Measurements from ENCODE around the gene PRIMA1. TPM values are rescaled to one million over a fixed set of nuclear protein-coding genes. Genes with fewer than 3 reads are reported as not detected.

Gene PRIMA1
- total RNA-seq, 2 experiments from 2014 or later = not detected

DNA sequence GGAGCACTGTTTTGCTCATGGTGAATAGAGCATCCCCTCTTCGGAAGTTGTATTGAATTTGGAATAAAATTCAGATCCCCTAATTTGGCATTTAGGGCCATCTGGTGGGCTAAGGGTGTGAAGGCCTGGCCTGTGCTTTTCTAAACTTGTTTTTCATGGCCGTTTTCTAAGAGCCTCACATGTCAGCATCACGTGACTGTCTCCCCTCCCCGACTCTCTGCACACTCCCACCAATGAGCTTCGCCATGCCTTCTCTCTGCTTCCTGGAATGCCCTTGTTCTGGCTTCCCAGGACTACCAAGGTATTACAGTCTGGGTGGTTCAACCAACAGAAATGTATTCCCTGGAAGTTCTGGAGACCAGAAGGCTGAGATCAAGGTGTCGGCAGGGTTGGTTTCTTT, 85.3 kb downstream of the PRIMA1 start:
- DNase-seq = no peak
- no peaks in the 10 kb centered on the region for H3K36me3 Mint-ChIP-seq
- no peak overlapping the region for H3K4me3 Mint-ChIP-seq
- no peak overlapping the region for H3K27ac Mint-ChIP-seq
- H3K9me3 Mint-ChIP-seq (ENCODE audit: low read depth) = peaks cover 2% of the 10 kb centered on the region
- ATAC-seq = no peak
- CTCF ChIA-PET = no interaction called here
- H3K27me3 Mint-ChIP-seq = peaks cover 16% of the 10 kb centered on the region
- no peaks in the 10 kb centered on the region for H3K4me1 Mint-ChIP-seq

DNA sequence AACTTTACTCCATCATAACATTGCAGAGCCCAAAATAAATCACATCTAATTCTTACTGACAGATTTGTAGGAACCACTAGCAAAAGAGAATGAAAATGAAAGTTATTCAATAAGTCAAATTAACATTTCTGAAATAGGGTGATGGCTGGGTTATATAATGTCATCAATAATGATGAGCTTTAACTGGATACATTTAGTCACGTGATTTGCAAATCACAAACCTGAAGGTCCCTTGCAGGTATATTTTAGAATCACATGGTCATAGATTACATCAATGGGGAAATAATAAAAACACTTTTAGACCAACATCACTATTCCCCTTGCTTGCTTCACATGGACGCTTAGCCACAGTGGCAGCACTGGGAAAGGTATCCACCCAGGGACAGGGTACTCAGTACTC, 86.7 kb downstream of the PRIMA1 start:
- H3K27ac Mint-ChIP-seq = no peak overlapping the region
- H3K36me3 Mint-ChIP-seq = no peaks in the 10 kb centered on the region
- H3K4me3 Mint-ChIP-seq = no peak overlapping the region
- CTCF ChIA-PET = no interaction called here
- DNase-seq (no peak), ATAC-seq (no peak)
- H3K9me3 Mint-ChIP-seq (ENCODE audit: low read depth) = peaks cover 2% of the 10 kb centered on the region
- peaks cover 14% of the 10 kb centered on the region for H3K27me3 Mint-ChIP-seq
- no peaks in the 10 kb centered on the region for H3K4me1 Mint-ChIP-seq

DNA sequence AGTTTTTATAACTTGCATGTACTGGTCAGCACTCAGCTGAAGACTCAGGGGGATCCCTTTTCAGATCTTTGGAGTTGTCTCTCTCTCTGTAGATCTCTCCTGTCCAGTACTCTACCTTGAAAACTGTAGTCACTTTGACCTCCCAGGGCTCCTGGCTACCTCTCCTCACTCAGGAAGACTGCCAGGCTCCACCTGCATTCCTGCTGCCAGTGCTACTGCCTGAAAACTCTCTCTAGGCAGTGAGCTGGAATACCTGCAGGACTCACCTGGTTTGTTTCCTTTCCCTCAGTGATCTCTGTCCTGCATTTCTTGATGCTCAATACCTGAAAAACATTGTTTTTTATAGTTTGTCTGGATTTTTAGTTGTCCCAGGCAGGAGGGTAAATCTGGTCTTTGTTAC, 87.4 kb downstream of the PRIMA1 start:
- no peak overlapping the region for H3K27ac Mint-ChIP-seq
- H3K9me3 Mint-ChIP-seq (ENCODE audit: low read depth) = peaks cover 2% of the 10 kb centered on the region
- ATAC-seq = no peak
- H3K4me1 Mint-ChIP-seq = no peaks in the 10 kb centered on the region
- no peak for DNase-seq
- H3K4me3 Mint-ChIP-seq = no peak overlapping the region
- peaks cover 13% of the 10 kb centered on the region for H3K27me3 Mint-ChIP-seq
- H3K36me3 Mint-ChIP-seq = no peaks in the 10 kb centered on the region
- CTCF ChIA-PET = no interaction called here

DNA sequence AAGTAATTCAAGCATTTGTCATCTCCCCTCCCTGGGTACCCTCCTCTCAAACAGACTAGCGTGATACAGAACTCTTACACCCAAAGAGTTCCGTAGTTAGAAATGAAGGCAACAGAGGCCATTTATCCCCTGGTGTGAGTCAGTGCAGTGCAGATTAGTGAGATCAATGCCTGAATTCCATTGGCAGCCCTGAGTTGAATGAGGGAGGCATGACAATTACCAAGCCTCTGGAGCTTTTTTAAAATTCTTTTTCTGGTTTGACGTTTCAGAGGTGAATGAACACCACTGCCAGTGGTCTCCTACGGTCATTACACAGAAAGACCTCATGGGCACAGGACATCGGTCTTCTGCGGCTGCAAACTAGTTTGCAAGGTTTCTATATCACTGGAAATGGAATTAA, 94.4 kb downstream of the PRIMA1 start:
- CTCF ChIA-PET = no interaction called here
- no peak for DNase-seq
- Mint-ChIP-seq H3K4me1 (no peaks in the 10 kb centered on the region), H3K9me3 (ENCODE audit: low read depth) (peaks cover 2% of the 10 kb centered on the region), H3K27me3 (peaks cover 24% of the 10 kb centered on the region), H3K36me3 (no peaks in the 10 kb centered on the region), H3K4me3 (no peak overlapping the region), H3K27ac (no peak overlapping the region)
- no peak for ATAC-seq

DNA sequence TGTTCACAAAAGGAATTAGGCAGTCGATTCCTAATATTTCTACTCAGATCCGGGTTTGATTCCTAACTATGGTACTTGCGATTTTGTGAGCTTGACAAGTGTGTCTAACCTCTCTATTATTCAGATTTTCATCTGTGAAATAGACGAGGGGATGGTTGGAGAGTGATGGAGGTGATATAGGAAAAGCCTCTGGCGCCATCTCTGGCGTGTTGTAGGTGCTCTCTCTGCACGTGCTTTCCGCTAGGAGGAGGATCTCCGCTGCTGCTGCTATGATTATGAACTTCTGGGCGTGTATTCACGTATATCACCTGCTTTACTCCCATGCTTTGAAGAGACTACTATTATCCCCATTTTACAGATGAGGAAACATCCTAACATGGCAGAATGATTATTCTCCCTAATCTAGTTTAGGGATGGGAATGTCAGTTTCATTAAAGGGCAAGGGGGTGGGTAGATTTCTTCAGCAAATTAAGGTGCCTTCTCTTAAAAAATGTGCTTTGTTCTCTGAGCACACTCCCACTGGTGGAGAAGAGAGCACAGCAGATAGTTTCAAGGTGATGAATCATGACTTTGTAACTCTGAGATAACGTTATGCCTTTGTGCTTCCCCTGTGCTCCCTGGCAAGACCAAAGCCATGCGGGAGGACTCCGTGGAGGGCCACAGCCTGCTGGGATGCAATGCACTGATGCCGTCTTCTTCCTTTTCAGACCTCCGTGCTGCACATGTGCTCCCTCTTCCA, 97.1 kb downstream of the PRIMA1 start:
- Mint-ChIP-seq H3K4me1 (no peaks in the 10 kb centered on the region), H3K4me3 (no peak overlapping the region), H3K27ac (no peak overlapping the region), H3K36me3 (no peaks in the 10 kb centered on the region), H3K27me3 (peaks cover 48% of the 10 kb centered on the region), H3K9me3 (ENCODE audit: low read depth) (no peaks in the 10 kb centered on the region)
- no peak for ATAC-seq
- CTCF ChIA-PET = no interaction called here
- DNase-seq = no peak

DNA sequence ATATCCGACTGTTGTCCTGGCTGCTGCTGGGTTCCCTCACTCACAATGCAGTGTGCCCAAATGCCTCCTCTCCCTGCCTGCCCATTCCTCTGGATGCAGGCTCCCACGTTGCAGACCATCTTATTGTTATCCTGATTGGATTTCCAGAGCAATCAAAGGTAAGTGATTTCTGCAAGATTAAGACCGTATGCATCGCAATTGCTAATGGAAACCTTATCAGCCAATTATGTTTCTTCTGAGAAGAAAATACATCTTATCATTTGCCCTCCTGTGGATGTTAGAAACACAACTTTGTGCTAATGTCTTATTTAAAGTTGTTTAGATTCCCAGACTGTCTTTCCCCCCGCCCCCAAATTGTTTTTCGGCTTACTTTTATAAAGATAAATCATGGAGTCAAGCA, 98.1 kb downstream of the PRIMA1 start:
- no peak overlapping the region for H3K27ac Mint-ChIP-seq
- CTCF ChIA-PET = no interaction called here
- H3K27me3 Mint-ChIP-seq = peaks cover 53% of the 10 kb centered on the region
- H3K9me3 Mint-ChIP-seq (ENCODE audit: low read depth) = no peaks in the 10 kb centered on the region
- ATAC-seq = no peak
- no peak overlapping the region for H3K4me3 Mint-ChIP-seq
- no peak for DNase-seq
- H3K4me1 Mint-ChIP-seq = no peaks in the 10 kb centered on the region
- no peaks in the 10 kb centered on the region for H3K36me3 Mint-ChIP-seq

DNA sequence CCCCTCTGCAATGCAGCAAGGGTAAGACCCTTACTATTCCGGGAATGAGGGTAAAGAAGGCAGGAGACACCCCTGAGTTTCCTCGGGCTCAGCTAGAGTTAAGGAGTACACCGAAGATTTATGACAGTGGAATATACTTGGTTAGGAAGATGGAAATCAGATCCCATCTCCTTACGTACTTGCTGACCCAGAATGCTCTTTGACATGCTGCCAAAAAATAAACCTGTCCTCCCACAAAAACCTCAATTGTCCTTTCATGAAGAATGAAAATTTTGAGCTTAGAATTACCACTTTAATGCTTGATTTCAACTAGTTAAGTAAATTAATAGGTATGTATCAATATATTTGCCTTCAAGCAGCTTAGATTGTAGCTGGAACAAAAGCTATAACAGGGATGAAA, 99.5 kb downstream of the PRIMA1 start:
- CTCF ChIA-PET = no interaction called here
- DNase-seq (no peak), ATAC-seq (no peak)
- no peaks in the 10 kb centered on the region for H3K9me3 Mint-ChIP-seq (ENCODE audit: low read depth)
- H3K4me1 Mint-ChIP-seq = no peaks in the 10 kb centered on the region
- H3K27ac Mint-ChIP-seq = no peak overlapping the region
- H3K4me3 Mint-ChIP-seq = no peak overlapping the region
- H3K36me3 Mint-ChIP-seq = no peaks in the 10 kb centered on the region
- H3K27me3 Mint-ChIP-seq = peaks cover 58% of the 10 kb centered on the region

DNA sequence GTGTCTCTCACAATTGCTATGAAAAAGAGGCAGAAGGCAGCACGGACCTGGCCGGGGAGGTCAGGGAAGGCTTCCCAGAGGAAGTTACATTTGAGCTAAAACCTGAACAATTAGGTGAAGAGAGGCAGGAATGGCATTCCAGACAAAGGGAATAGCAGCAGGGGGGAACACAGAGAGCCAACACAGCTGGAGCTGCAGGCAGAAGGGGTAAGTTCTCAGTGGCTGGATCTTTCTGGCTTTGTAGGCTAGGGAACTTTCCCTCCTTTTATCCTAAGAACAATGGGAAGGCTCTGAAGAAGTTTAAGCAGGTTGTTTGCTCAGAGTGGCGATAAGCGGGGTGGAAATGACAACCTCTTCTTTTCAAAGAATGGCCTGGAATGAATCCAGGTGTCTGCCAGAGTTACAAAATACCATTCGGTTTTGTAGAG, 100.0 kb downstream of the PRIMA1 start:
- CTCF ChIA-PET = no interaction called here
- H3K27ac Mint-ChIP-seq = no peak overlapping the region
- no peaks in the 10 kb centered on the region for H3K36me3 Mint-ChIP-seq
- H3K27me3 Mint-ChIP-seq = peaks cover 54% of the 10 kb centered on the region
- H3K4me3 Mint-ChIP-seq = no peak overlapping the region
- H3K9me3 Mint-ChIP-seq (ENCODE audit: low read depth) = no peaks in the 10 kb centered on the region
- no peaks in the 10 kb centered on the region for H3K4me1 Mint-ChIP-seq
- DNase-seq = no peak
- ATAC-seq = no peak

DNA sequence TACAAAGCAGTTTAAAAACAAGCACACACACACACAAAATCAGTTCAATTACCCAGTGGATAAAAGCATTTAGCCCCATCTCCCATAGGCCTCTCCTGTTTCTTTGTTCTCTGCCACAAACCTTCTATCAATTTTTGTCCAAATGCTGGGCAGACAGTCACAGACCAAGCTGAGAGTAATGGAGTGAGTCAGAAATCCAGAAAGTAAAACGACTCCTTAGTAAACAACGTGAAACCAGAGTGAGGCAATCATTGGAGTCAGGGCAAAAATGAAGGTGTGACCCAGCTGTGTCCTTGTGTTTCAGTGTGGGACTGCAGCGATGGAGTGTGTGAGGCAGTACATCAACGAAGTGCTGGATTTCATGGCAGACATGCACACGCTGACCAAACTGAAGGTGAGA, 102.0 kb downstream of the PRIMA1 start:
- H3K4me3 Mint-ChIP-seq = no peak overlapping the region
- ATAC-seq (no peak), DNase-seq (no peak)
- no peaks in the 10 kb centered on the region for H3K36me3 Mint-ChIP-seq
- H3K27ac Mint-ChIP-seq = no peak overlapping the region
- H3K4me1 Mint-ChIP-seq = no peaks in the 10 kb centered on the region
- no peaks in the 10 kb centered on the region for H3K9me3 Mint-ChIP-seq (ENCODE audit: low read depth)
- peaks cover 53% of the 10 kb centered on the region for H3K27me3 Mint-ChIP-seq
- CTCF ChIA-PET = no interaction called here

DNA sequence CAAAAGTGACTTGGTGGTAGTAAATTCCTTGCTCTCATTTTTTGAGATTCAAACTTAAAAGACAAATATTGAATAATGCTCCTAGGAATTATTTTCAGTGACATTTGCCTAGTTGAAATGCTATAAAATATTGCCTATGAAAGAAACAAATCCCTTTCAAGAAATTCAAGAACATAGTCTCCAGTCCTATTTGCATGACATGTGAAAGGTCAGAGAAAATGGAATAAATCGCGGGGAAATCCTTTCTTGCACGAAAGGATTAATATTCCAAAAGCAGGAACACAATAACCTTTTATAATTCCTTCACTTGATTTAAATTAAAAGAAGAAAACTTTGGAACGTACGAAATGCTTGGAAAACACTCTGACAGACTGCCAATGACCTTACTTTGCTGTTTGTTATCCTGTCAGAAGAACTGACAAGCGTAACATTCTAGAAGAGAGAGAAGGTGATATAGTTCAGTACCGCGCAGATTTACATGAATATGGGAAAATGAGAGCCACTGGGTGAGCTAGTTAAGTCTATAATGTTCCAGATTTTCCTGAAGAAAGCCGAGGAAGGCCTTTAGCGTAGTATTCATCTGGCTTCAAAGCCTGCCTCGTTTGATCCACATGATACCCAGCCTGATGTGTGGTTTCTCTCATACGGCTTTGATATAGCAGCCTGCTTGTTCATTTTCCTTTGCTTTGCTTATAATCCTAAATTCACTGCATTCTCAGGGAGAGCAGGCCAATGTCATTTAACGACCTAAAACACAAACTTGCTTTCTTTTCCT, 103.0 kb downstream of the PRIMA1 start:
- no peak for ATAC-seq
- H3K9me3 Mint-ChIP-seq (ENCODE audit: low read depth) = no peaks in the 10 kb centered on the region
- H3K27me3 Mint-ChIP-seq = peaks cover 51% of the 10 kb centered on the region
- CTCF ChIA-PET = no interaction called here
- no peak for DNase-seq
- no peak overlapping the region for H3K27ac Mint-ChIP-seq
- H3K4me1 Mint-ChIP-seq = no peaks in the 10 kb centered on the region
- H3K4me3 Mint-ChIP-seq = no peak overlapping the region
- no peaks in the 10 kb centered on the region for H3K36me3 Mint-ChIP-seq

DNA sequence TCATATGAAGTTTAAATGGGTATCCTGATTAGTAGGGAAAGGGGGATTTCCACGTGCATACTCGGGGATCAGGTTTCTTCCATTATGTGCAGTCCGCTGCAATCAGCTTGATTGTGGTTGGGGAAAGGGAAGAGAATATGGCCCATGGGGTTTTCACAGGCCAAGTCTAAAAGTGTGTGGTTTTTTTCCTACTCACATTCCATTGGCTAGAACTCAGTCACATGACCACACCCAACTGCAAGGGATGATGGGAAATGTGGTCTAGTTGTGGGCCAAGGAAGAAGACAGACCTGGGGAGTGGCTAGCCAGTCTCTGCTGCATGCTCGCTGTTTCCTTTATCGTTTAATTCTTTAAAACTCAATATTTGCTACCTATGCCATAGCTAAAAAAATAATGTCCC, 105.1 kb downstream of the PRIMA1 start:
- Mint-ChIP-seq H3K9me3 (ENCODE audit: low read depth) (no peaks in the 10 kb centered on the region), H3K36me3 (no peaks in the 10 kb centered on the region), H3K4me1 (no peaks in the 10 kb centered on the region), H3K27ac (no peak overlapping the region), H3K4me3 (no peak overlapping the region), H3K27me3 (peaks cover 47% of the 10 kb centered on the region)
- DNase-seq (no peak), ATAC-seq (no peak)
- CTCF ChIA-PET = no interaction called here

DNA sequence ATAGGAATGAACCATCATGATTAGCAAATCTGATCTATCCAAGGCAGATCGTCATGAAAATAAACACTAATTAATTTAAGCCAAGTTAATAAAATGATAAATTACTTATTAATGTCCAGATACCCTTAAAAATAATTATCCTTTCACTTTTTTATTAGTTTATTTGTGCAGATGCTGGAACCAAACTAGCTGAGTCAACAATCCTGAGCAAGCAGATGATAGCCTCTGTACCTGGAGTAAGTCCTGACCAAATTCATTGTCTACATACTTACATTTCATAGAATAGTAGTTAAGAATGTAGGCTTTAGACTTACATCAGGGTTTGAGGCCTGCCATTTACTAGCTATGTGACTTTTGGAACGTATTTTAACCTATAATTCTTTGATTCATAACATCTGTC, 105.8 kb downstream of the PRIMA1 start:
- no peaks in the 10 kb centered on the region for H3K9me3 Mint-ChIP-seq (ENCODE audit: low read depth)
- no peaks in the 10 kb centered on the region for H3K36me3 Mint-ChIP-seq
- H3K27ac Mint-ChIP-seq = no peak overlapping the region
- peaks cover 40% of the 10 kb centered on the region for H3K27me3 Mint-ChIP-seq
- DNase-seq = no peak
- CTCF ChIA-PET = no interaction called here
- no peaks in the 10 kb centered on the region for H3K4me1 Mint-ChIP-seq
- H3K4me3 Mint-ChIP-seq = no peak overlapping the region
- no peak for ATAC-seq

DNA sequence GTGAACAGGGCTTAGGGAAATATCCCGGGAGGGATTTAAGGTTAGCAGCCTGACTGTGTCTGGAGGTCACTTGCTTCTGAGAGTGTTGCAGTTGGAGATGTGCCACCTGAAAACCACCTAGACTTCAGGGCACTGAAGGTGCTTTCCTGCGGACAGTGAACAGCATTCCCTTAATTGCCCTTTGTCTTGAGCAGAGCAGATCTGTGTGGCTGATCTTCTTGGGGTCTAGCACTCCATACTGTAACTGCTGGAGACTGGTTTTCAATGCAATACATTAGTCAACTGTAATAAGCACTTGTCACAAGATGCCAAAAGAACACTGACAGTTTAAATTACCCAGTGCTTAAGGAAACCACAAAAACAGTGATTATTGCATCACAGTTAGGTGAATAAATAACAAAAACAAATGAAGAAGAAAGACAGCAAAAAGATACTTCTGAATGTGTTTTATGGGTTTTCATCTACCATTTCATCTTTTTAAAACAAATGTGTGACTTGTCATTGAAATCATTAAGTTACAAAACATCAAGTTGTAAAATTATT, 111.8 kb downstream of the PRIMA1 start:
- ATAC-seq (no peak), DNase-seq (no peak)
- no peaks in the 10 kb centered on the region for H3K4me1 Mint-ChIP-seq
- H3K36me3 Mint-ChIP-seq = no peaks in the 10 kb centered on the region
- peaks cover 32% of the 10 kb centered on the region for H3K27me3 Mint-ChIP-seq
- no peaks in the 10 kb centered on the region for H3K9me3 Mint-ChIP-seq (ENCODE audit: low read depth)
- CTCF ChIA-PET = no interaction called here
- H3K4me3 Mint-ChIP-seq = no peak overlapping the region
- no peak overlapping the region for H3K27ac Mint-ChIP-seq

DNA sequence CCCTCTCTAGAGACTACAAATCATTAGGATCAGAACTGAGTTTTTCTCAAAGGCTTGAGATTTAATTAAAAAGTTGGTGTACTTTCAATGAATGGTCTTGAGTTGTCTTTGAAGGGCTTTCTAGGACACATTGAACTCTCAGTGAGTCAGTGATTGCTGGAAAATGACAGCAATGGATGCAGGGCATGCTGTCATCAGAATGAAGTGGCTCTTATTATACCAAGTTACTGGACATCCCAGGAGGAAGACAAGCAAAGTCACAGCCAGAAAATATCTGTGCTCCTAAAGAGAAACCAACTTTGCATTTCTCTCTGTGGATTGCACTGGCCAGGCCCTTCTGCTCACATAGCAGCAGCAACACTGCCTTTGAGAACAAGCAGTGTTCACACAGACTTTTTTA, 112.6 kb downstream of the PRIMA1 start:
- Mint-ChIP-seq H3K9me3 (ENCODE audit: low read depth) (no peaks in the 10 kb centered on the region), H3K27me3 (peaks cover 32% of the 10 kb centered on the region), H3K27ac (no peak overlapping the region), H3K4me1 (no peaks in the 10 kb centered on the region), H3K4me3 (no peak overlapping the region), H3K36me3 (no peaks in the 10 kb centered on the region)
- ATAC-seq (no peak), DNase-seq (no peak)
- CTCF ChIA-PET = no interaction called here

Data from activated CD8-positive, alpha-beta memory T cell treated with anti-CD3 and anti-CD28 coated beads, Interleukin-2, amount 10 ng/mL, durations not matched to agents 7 days and 5 days (primary cell).